ENCODE results near the gene C11orf65. TPM values are rescaled to one million over a fixed set of nuclear protein-coding genes. Genes with fewer than 3 reads are reported as not detected.

Gene C11orf65
- total and polyA plus RNA-seq, 4 donors, result 0.33 to 3.3 (median 0.49) TPM

DNA sequence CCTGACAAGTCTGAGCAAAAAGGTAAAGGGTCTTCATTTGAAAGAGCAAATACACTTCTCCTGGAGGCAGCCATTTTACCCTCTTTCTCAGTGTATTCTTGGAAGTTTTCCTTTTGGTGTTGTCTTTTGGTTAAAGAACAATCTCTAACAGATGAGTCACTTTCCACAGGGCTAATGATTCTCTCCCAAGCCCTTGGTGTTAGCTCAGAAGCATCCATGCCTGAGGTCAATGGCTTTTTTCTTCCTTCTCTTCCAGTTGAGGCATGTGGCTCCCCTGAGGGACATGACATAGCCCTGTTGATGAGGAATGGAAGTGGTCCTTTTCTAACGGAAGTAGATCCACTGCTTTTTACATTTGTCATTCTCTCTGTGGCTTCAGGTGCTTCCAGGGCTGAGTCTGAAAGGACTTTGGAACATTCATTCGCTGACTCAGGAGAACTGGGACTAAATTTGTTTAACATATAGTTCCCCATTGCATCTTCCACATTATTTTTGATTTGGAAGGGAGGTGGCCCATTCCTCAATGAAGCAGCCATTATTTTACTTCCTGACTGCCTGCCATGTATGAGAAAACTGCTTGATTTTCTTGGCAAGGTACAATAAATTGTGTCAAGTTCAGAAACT, 44.6 kb upstream of the C11orf65 start:
- H3K36me3 ChIP-seq (ENCODE audit: control insufficient read depth in 4 of 4, insufficient read depth in 4 of 4, low read length in 4 of 4), result peaks cover 0 to 7% (median 0%) of the 10 kb centered on the region in 4 donors
- WGBS, 2 donors, result 95 to 96% methylated on average over 2 of the region's 2 CpGs
- ATAC-seq (ENCODE audit: insufficient read depth, low FRiP score) (no peak), DNase-seq (no peak)
- H3K27ac ChIP-seq (ENCODE audit: low read depth in 1 of 2, low read length in 1 of 2), result no peak overlapping the region
- H3K27me3 ChIP-seq (ENCODE audit: control insufficient read depth in 3 of 3, insufficient read depth in 3 of 3, low read length in 2 of 3), result no peaks in the 10 kb centered on the region
- H3K9me3 ChIP-seq (ENCODE audit: control insufficient read depth in 4 of 4, insufficient read depth in 3 of 4, low read length in 3 of 4), result no peaks in the 10 kb centered on the region
- TF ChIP-seq CTCF (IDR thresholded peaks at IDR 0.05; ENCODE audit: control extremely low read depth, extremely low read depth), result no peak
- H3K9ac ChIP-seq (ENCODE audit: insufficient read depth in 1 of 2, low read length in 2 of 2), result no peak overlapping the region
- H3K4me3 ChIP-seq, result no peak overlapping the region
- no peaks in the 10 kb centered on the region for H3K4me1 ChIP-seq (ENCODE audit: control insufficient read depth in 5 of 5, insufficient read depth in 5 of 5, low read length in 5 of 5)

- no peak overlapping the region for H3K9ac ChIP-seq (ENCODE audit: insufficient read depth in 1 of 2, low read length in 2 of 2)
- H3K36me3 ChIP-seq (ENCODE audit: control insufficient read depth in 4 of 4, insufficient read depth in 4 of 4, low read length in 4 of 4), result peaks cover 0 to 4% (median 0%) of the 10 kb centered on the region in 4 donors
- no peak for TF ChIP-seq CTCF (IDR thresholded peaks at IDR 0.05; ENCODE audit: control extremely low read depth, extremely low read depth)
- no peak overlapping the region for H3K27ac ChIP-seq (ENCODE audit: low read depth in 1 of 2, low read length in 1 of 2)
- H3K9me3 ChIP-seq (ENCODE audit: control insufficient read depth in 4 of 4, insufficient read depth in 3 of 4, low read length in 3 of 4), result no peaks in the 10 kb centered on the region
- no peak for ATAC-seq (ENCODE audit: insufficient read depth, low FRiP score)
- H3K4me1 ChIP-seq (ENCODE audit: control insufficient read depth in 5 of 5, insufficient read depth in 5 of 5, low read length in 5 of 5), result no peaks in the 10 kb centered on the region
- H3K4me3 ChIP-seq, result no peak overlapping the region
- H3K27me3 ChIP-seq (ENCODE audit: control insufficient read depth in 3 of 3, insufficient read depth in 3 of 3, low read length in 2 of 3), result no peaks in the 10 kb centered on the region
- no peak for DNase-seq
- 61 to 62% methylated on average over 3 of the region's 3 CpGs for WGBS, 2 donors
These were observed 41.6 kb upstream of the C11orf65 start for GRCh38 chr11:108508653-108509593.

DNA sequence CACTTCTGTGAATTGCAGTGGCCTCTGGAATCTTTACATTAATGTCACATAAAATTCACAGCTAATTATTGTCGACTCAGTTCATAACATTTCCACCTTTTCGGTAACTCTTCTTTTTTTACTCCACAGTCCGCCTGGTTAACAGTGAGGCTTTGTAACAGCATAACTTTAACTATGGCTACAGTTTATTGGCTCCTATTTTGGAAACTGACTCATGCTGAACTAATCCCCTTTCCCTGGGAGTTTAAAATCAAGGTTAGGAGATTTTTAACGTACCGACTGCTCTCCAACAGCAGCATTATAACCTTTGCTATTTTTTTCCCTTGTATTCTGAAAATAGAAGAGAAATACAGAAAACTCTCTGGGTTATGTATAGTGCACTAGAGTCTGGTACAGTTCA, 34.1 kb upstream of the C11orf65 start:
- Histone ChIP-seq H3K36me3 (ENCODE audit: control insufficient read depth in 4 of 4, insufficient read depth in 4 of 4, low read length in 4 of 4) (no peaks in the 10 kb centered on the region), H3K9ac (ENCODE audit: insufficient read depth in 1 of 2, low read length in 2 of 2) (no peak overlapping the region), H3K4me1 (ENCODE audit: control insufficient read depth in 5 of 5, insufficient read depth in 5 of 5, low read length in 5 of 5) (peaks cover 0 to 8% (median 2%) of the 10 kb centered on the region in 5 donors), H3K27me3 (ENCODE audit: control insufficient read depth in 3 of 3, insufficient read depth in 3 of 3, low read length in 2 of 3) (no peaks in the 10 kb centered on the region), H3K4me3 (no peak overlapping the region), H3K27ac (ENCODE audit: low read depth in 1 of 2, low read length in 1 of 2) (no peak overlapping the region), H3K9me3 (ENCODE audit: control insufficient read depth in 4 of 4, insufficient read depth in 3 of 4, low read length in 3 of 4) (no peaks in the 10 kb centered on the region)
- no peak for ATAC-seq (ENCODE audit: insufficient read depth, low FRiP score)
- WGBS, 2 donors, result 86 to 95% methylated on average over 5 of the region's 5 CpGs
- no peak for TF ChIP-seq CTCF (IDR thresholded peaks at IDR 0.05; ENCODE audit: control extremely low read depth, extremely low read depth)
- no peak for DNase-seq

All from lung (tissue), 12 donors.